Measurements from ENCODE around the gene SLC23A2.

- TF ChIP-seq EZH2 (IDR thresholded peaks at IDR 0.05; ENCODE audit: insufficient read depth, poor library complexity, severe bottlenecking): no peak
- no peak for TF ChIP-seq EZH2phosphoT487 (IDR thresholded peaks at IDR 0.05; ENCODE audit: insufficient read depth, low read depth)
Observed at GRCh38 chr20:4815628-4816027, 185.7 kb downstream of the SLC23A2 start.
